Stomach smooth muscle (tissue), 2 donors: ENCODE data around the gene ATF6.

Experiments used
- H3K27ac ChIP-seq: one replicate; pipeline ENCODE4 v1.7.0; 2013; ENCODE audit warnings: mild to moderate bottlenecking, low read length, inconsistent platforms
- H3K27me3 ChIP-seq, 2 donors: one replicate each; pipeline ENCODE4 v1.7.0; 2013; ENCODE audit warnings: low read length in 2 of 2; ENCODE audit not compliant: insufficient read depth in 2 of 2, control insufficient read depth in 1 of 2
- H3K36me3 ChIP-seq, 2 donors: one replicate each; pipeline ENCODE4 v1.7.0; 2013; ENCODE audit warnings: low read length in 2 of 2; ENCODE audit not compliant: control insufficient read depth in 2 of 2, insufficient read depth in 2 of 2
- H3K4me1 ChIP-seq: one replicate; pipeline ENCODE4 v1.7.0; 2013; ENCODE audit warnings: low read length; ENCODE audit not compliant: control insufficient read depth, insufficient read depth
- H3K4me3 ChIP-seq, 2 donors: one replicate each; pipeline ENCODE4 v1.7.0; 2013; ENCODE audit warnings: low read length in 2 of 2
- H3K9ac ChIP-seq, 2 donors: one replicate each; pipeline ENCODE4 v1.7.0; 2013; ENCODE audit warnings: low read length in 2 of 2, mild to moderate bottlenecking in 1 of 2
- H3K9me3 ChIP-seq, 2 donors: one replicate each; pipeline ENCODE4 v1.7.0; 2013; ENCODE audit warnings: low read length in 2 of 2; ENCODE audit not compliant: control insufficient read depth in 2 of 2
- donor health status: healthy.
- donor health status: Pancreatic carcinoma.

ATF6 gene

GRCh38 chr1:161834967-161835550 is 68.9 kb downstream of the ATF6 start:
- Histone ChIP-seq H3K36me3 (peaks cover 0 to 6% of the 10 kb centered on the region in 2 donors), H3K9ac (no peak overlapping the region), H3K27ac (no peak overlapping the region), H3K27me3 (no peaks in the 10 kb centered on the region), H3K4me1 (peaks cover 4% of the 10 kb centered on the region), H3K9me3 (no peaks in the 10 kb centered on the region), H3K4me3 (no peak overlapping the region)

DNA sequence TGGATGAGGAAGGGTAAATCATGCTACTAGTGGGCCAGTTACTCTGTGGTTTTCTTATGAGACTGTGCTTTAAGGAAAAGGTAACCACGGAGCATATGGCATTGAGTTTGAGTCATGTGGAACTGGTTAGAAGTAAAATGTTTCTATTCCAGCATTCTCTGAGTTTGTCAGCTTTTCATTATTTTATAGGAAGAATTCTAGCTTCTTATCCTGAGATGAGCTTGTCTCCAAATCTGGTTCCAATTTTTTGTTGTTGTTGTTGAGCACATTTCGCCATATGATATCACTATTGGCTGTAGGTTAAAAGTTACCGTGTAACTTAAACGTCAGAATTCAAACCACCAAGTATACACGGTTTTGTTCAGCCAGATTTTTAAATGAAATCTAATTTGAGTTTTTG is 69.9 kb downstream of the ATF6 start:
- Histone ChIP-seq H3K9me3 (no peaks in the 10 kb centered on the region), H3K27ac (no peak overlapping the region), H3K4me3 (no peak overlapping the region), H3K9ac (no peak overlapping the region), H3K36me3 (peaks cover 0 to 8% of the 10 kb centered on the region in 2 donors), H3K27me3 (no peaks in the 10 kb centered on the region), H3K4me1 (peaks cover 4% of the 10 kb centered on the region)

- Histone ChIP-seq H3K36me3 (peaks cover 0 to 11% of the 10 kb centered on the region in 2 donors), H3K4me1 (peaks cover 4% of the 10 kb centered on the region), H3K9ac (no peak overlapping the region), H3K27me3 (no peaks in the 10 kb centered on the region), H3K4me3 (no peak overlapping the region), H3K27ac (no peak overlapping the region), H3K9me3 (no peaks in the 10 kb centered on the region)
These were observed 72.2 kb downstream of the ATF6 start for GRCh38 chr1:161838362-161838761.

GRCh38 chr1:161838885-161839284 is 72.8 kb downstream of the ATF6 start:
- H3K36me3 ChIP-seq: peaks cover 0 to 11% of the 10 kb centered on the region in 2 donors
- H3K4me3 ChIP-seq: no peak overlapping the region
- peaks cover 4% of the 10 kb centered on the region for H3K4me1 ChIP-seq
- H3K9ac ChIP-seq: no peak overlapping the region
- no peaks in the 10 kb centered on the region for H3K27me3 ChIP-seq
- H3K9me3 ChIP-seq: no peaks in the 10 kb centered on the region
- H3K27ac ChIP-seq: no peak overlapping the region

- no peak overlapping the region for H3K27ac ChIP-seq
- H3K36me3 ChIP-seq: peaks cover 0 to 11% of the 10 kb centered on the region in 2 donors
- H3K4me3 ChIP-seq: no peak overlapping the region
These were observed 73.5 kb downstream of the ATF6 start for GRCh38 chr1:161839591-161839990.

GRCh38 chr1:161840363-161840762 is 74.2 kb downstream of the ATF6 start:
- Histone ChIP-seq H3K36me3 (peaks cover 0 to 11% of the 10 kb centered on the region in 2 donors), H3K27me3 (no peaks in the 10 kb centered on the region), H3K9me3 (no peaks in the 10 kb centered on the region), H3K9ac (no peak overlapping the region), H3K27ac (no peak overlapping the region), H3K4me1 (peaks cover 4% of the 10 kb centered on the region), H3K4me3 (no peak overlapping the region)

More at GRCh38 chr1:161839591-161839990, 73.5 kb downstream of the ATF6 start:
- Histone ChIP-seq H3K9me3 (no peaks in the 10 kb centered on the region), H3K4me1 (peaks cover 4% of the 10 kb centered on the region), H3K27me3 (no peaks in the 10 kb centered on the region), H3K9ac (no peak overlapping the region)

DNA sequence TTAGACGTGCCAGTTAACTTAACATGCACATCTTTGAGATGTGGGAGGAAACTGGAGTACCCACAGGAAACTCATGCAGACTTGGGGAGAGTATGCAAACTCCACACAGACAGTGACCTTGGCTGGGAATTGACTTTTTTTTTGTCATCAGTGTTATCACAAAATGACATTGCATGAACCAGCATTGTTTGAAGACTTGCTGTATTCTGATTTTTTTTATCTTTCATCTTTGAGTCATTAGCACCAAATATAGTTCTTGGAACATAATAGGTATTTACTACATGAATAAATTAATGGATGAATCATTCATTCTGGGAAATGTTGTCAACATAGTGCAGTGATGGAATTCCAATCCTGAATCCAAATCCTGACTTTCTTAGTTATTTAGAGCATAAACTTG is 77.0 kb downstream of the ATF6 start:
- H3K27me3 ChIP-seq: no peaks in the 10 kb centered on the region

DNA sequence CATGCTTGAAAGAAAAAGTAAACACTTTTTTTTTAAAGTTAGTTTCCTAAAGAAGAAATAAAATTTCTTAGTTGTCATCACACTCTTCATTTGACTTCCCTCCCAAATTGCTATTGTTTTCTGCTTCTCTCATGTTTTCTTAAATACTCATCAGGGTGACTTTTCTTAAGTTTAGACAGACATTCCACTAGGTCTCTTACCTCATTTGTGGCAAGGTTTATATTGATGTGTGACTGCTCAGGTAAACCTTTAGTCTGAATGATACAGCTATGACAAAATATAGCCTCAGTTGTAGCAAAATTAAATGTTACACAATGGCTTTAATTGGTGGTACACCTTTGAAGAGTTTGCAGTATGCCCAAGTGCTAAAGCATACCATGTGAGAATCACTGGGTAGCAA is 78.6 kb downstream of the ATF6 start:
- H3K27ac ChIP-seq: no peak overlapping the region
- H3K9me3 ChIP-seq: no peaks in the 10 kb centered on the region
- H3K4me1 ChIP-seq: no peaks in the 10 kb centered on the region
- H3K36me3 ChIP-seq: peaks cover 0 to 10% of the 10 kb centered on the region in 2 donors
- no peak overlapping the region for H3K4me3 ChIP-seq
- no peak overlapping the region for H3K9ac ChIP-seq
- no peaks in the 10 kb centered on the region for H3K27me3 ChIP-seq

More for the DNA sequence above, 77.0 kb downstream of the ATF6 start:
- peaks cover 4% of the 10 kb centered on the region for H3K4me1 ChIP-seq
- H3K9me3 ChIP-seq: no peaks in the 10 kb centered on the region
- peaks cover 0 to 10% of the 10 kb centered on the region in 2 donors for H3K36me3 ChIP-seq
- H3K27ac ChIP-seq: no peak overlapping the region
- no peak overlapping the region for H3K9ac ChIP-seq
- no peak overlapping the region for H3K4me3 ChIP-seq

- H3K27ac ChIP-seq: no peak overlapping the region
- H3K9me3 ChIP-seq: no peaks in the 10 kb centered on the region
- H3K4me3 ChIP-seq: no peak overlapping the region
- H3K9ac ChIP-seq: no peak overlapping the region
- no peaks in the 10 kb centered on the region for H3K27me3 ChIP-seq
- H3K36me3 ChIP-seq: peaks cover 6 to 13% of the 10 kb centered on the region in 2 donors
- no peaks in the 10 kb centered on the region for H3K4me1 ChIP-seq
These were observed 82.6 kb downstream of the ATF6 start for GRCh38 chr1:161848676-161849075.

DNA sequence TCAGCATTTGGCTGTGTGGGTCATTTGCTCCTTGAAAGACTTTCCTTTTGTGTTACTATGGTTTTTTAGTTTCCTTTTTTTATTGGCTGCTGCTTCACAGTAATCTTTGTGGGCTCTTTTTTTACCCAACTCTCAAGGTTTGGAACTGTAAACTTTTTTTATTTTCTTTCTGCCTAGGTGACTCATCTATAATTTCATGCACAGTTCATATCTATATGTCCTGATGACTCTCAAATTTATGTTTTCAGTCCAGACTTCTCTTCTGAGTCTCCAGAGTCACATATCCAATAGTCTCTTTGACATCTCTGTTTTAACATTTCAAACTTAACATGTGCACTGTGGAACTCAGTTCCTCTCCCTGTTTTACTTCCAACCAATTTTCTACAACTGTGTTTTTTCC is 83.4 kb downstream of the ATF6 start:
- no peak overlapping the region for H3K4me3 ChIP-seq
- H3K27me3 ChIP-seq: no peaks in the 10 kb centered on the region
- no peaks in the 10 kb centered on the region for H3K9me3 ChIP-seq
- no peak overlapping the region for H3K27ac ChIP-seq
- H3K36me3 ChIP-seq: peaks cover 9 to 15% of the 10 kb centered on the region in 2 donors
- no peak overlapping the region for H3K9ac ChIP-seq
- no peaks in the 10 kb centered on the region for H3K4me1 ChIP-seq

- Histone ChIP-seq H3K36me3 (peaks cover 9 to 13% of the 10 kb centered on the region in 2 donors), H3K9me3 (no peaks in the 10 kb centered on the region), H3K27ac (no peak overlapping the region), H3K4me3 (no peak overlapping the region), H3K4me1 (no peaks in the 10 kb centered on the region), H3K9ac (no peak overlapping the region), H3K27me3 (no peaks in the 10 kb centered on the region)
These were observed 89.1 kb downstream of the ATF6 start for GRCh38 chr1:161855260-161855659.
